ENCODE data around the gene C15orf39. TPM values are rescaled to one million over a fixed set of nuclear protein-coding genes. Genes with fewer than 3 reads are reported as not detected.

The C15orf39 gene
- total and polyA plus RNA-seq, 2 of the 13 experiments (the other 11 are each of a cell fraction or from before 2014, with no cell fraction given): 6.2 to 13.5 TPM

DNA sequence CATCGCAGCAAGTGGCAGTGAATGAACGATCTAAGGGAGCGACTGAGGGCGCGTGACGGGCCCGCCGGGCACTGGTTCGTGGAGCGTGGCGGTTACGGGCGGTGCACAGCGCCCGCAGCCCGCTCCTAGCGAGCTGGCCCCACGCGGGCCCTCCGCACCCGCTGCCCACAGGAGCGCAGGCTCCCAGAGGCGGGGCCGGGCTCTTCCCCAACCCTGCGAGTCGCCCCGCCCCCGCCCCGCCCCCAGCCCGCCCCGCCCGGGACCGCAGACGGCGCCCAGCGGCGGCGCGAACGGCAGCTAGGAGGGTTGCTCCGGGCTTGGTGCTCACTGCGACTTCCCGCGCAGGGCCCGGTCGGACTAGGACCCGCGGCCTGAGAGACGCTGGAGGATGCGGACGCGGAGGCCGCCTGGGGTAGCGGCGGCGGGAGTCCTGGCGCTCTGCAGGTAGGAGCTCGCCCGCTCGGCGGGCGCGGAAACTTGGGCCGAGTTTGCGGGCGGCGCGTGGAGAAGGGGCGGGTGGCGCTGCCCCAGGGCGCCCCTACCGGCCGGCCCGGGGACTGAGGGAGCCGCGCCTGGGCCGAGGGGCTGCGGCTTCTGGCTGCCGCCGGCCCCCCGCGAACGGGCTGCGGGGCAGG lies at the start of gene C15orf39 (continued):
- TF ChIP-seq, protein P1, sequence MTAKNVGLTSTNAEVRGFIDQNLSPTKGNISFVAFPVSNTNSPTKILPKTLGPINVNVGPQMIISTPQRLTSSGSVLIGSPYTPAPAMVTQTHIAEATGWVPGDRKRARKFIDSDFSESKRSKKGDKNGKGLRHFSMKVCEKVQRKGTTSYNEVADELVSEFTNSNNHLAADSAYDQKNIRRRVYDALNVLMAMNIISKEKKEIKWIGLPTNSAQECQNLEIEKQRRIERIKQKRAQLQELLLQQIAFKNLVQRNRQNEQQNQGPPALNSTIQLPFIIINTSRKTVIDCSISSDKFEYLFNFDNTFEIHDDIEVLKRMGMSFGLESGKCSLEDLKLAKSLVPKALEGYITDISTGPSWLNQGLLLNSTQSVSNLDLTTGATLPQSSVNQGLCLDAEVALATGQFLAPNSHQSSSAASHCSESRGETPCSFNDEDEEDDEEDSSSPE (CRISPR knock-in tag; IDR thresholded peaks at IDR 0.05): peak; percentile 59
- TF ChIP-seq MXI1 (IDR thresholded peaks at IDR 0.05; ENCODE audit: borderline replicate concordance, low read depth, low read length) (peak; percentile 63; the same call in 1 of the 3 replicates), ZNF781 (CRISPR knock-in tag; IDR thresholded peaks at IDR 0.05; ENCODE audit: borderline replicate concordance, not compliant biosample characterization) (no peak), CCDC6 (CRISPR knock-in tag; IDR thresholded peaks at IDR 0.05) (peak; percentile 97), SAFB2 (CRISPR knock-in tag; IDR thresholded peaks at IDR 0.05; ENCODE audit: borderline replicate concordance, low read depth) (peak; percentile 23; the same call in 1 of the 2 replicates), KDM5B (CRISPR knock-in tag; IDR thresholded peaks at IDR 0.05; ENCODE audit: borderline replicate concordance) (0 out of 2 replicates have a peak, but pooled peaks have one; percentile 0), SRF (IDR thresholded peaks at IDR 0.05; ENCODE audit: low read depth, low read length) (no peak), TSC22D2 (CRISPR knock-in tag; IDR thresholded peaks at IDR 0.05; ENCODE audit: borderline replicate concordance) (peak; percentile 80; the same call in 1 of the 2 replicates), THYN1 (CRISPR knock-in tag; IDR thresholded peaks at IDR 0.05; ENCODE audit: borderline replicate concordance, low read depth) (no peak), ZNF441 (CRISPR knock-in tag; IDR thresholded peaks at IDR 0.05; ENCODE audit: borderline replicate concordance) (no peak), ZBTB7B (CRISPR knock-in tag; IDR thresholded peaks at IDR 0.05) (peak; percentile 40; the same call in 1 of the 2 replicates), ZNF121 (CRISPR knock-in tag; IDR thresholded peaks at IDR 0.05) (0 out of 2 replicates have a peak, but pooled peaks have one; percentile 13), RBFOX2 (IDR thresholded peaks at IDR 0.05; ENCODE audit: low read depth, low read length) (peak; percentile 90), NRL (CRISPR knock-in tag; IDR thresholded peaks at IDR 0.05; ENCODE audit: borderline replicate concordance) (0 out of 2 replicates have a peak, but pooled peaks have one; percentile 75), SKI (IDR thresholded peaks at IDR 0.05; ENCODE audit: partially characterized antibody) (peak; percentile 82), MYC (CRISPR knock-in tag; IDR thresholded peaks at IDR 0.05; ENCODE audit: borderline replicate concordance) (peak; percentile 80), NPAS2 (CRISPR knock-in tag; IDR thresholded peaks at IDR 0.05; ENCODE audit: borderline replicate concordance) (no peak), ZNF331 (CRISPR knock-in tag; IDR thresholded peaks at IDR 0.05) (no peak; the same call in 1 of the 2 replicates), ZNF256 (CRISPR knock-in tag; conservative IDR thresholded peaks at IDR 0.05) (0 out of 2 replicates have a peak, but pooled peaks have one; percentile 65), JUND (CRISPR knock-in tag; IDR thresholded peaks at IDR 0.05) (no peak)
- TF ChIP-seq, protein P2, sequence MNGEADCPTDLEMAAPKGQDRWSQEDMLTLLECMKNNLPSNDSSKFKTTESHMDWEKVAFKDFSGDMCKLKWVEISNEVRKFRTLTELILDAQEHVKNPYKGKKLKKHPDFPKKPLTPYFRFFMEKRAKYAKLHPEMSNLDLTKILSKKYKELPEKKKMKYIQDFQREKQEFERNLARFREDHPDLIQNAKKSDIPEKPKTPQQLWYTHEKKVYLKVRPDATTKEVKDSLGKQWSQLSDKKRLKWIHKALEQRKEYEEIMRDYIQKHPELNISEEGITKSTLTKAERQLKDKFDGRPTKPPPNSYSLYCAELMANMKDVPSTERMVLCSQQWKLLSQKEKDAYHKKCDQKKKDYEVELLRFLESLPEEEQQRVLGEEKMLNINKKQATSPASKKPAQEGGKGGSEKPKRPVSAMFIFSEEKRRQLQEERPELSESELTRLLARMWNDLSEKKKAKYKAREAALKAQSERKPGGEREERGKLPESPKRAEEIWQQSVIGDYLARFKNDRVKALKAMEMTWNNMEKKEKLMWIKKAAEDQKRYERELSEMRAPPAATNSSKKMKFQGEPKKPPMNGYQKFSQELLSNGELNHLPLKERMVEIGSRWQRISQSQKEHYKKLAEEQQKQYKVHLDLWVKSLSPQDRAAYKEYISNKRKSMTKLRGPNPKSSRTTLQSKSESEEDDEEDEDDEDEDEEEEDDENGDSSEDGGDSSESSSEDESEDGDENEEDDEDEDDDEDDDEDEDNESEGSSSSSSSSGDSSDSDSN (CRISPR knock-in tag; IDR thresholded peaks at IDR 0.05): peak; percentile 43; the same call in 1 of the 2 replicates
- TF ChIP-seq, protein P3, sequence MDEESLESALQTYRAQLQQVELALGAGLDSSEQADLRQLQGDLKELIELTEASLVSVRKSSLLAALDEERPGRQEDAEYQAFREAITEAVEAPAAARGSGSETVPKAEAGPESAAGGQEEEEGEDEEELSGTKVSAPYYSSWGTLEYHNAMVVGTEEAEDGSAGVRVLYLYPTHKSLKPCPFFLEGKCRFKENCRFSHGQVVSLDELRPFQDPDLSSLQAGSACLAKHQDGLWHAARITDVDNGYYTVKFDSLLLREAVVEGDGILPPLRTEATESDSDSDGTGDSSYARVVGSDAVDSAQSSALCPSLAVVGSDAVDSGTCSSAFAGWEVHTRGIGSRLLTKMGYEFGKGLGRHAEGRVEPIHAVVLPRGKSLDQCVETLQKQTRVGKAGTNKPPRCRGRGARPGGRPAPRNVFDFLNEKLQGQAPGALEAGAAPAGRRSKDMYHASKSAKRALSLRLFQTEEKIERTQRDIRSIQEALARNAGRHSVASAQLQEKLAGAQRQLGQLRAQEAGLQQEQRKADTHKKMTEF (CRISPR knock-in tag; IDR thresholded peaks at IDR 0.05): peak; percentile 54
- TF ChIP-seq, protein P4, sequence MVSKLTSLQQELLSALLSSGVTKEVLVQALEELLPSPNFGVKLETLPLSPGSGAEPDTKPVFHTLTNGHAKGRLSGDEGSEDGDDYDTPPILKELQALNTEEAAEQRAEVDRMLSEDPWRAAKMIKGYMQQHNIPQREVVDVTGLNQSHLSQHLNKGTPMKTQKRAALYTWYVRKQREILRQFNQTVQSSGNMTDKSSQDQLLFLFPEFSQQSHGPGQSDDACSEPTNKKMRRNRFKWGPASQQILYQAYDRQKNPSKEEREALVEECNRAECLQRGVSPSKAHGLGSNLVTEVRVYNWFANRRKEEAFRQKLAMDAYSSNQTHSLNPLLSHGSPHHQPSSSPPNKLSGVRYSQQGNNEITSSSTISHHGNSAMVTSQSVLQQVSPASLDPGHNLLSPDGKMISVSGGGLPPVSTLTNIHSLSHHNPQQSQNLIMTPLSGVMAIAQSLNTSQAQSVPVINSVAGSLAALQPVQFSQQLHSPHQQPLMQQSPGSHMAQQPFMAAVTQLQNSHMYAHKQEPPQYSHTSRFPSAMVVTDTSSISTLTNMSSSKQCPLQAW (CRISPR knock-in tag; IDR thresholded peaks at IDR 0.05): no peak

All from HepG2 (cell line).